HepG2 (cell line): ENCODE data around the gene BEAN1. TPM values are rescaled to one million over a fixed set of nuclear protein-coding genes. Genes with fewer than 3 reads are reported as not detected.

Source experiments
- CBX5 ChIP-seq: sonication (generic); formaldehyde crosslinking; IDR thresholded peaks from 2 replicates; pipeline ENCODE4 v1.4.0; 2020; ENCODE audit warnings: missing genetic modification reagents, borderline replicate concordance
- JARID2 ChIP-seq: sonication (generic); formaldehyde crosslinking; IDR thresholded peaks from 2 replicates; pipeline ENCODE4 v1.8.1; 2023; ENCODE audit warnings: missing genetic modification reagents, inconsistent platforms; ENCODE audit not compliant: insufficient replicate concordance
- KDM2A ChIP-seq: sonication (generic); formaldehyde crosslinking; IDR thresholded peaks from 2 replicates; pipeline ENCODE4 v1.4.0; 2020; ENCODE audit warnings: low read depth, missing genetic modification reagents, borderline replicate concordance
- MED8 ChIP-seq: sonication (generic); formaldehyde crosslinking; IDR thresholded peaks from 2 replicates; pipeline ENCODE4 v1.8.1; 2023; ENCODE audit warnings: mild to moderate bottlenecking, missing genetic modification reagents; ENCODE audit not compliant: insufficient replicate concordance
- NCOA5 ChIP-seq: sonication (generic); formaldehyde crosslinking; IDR thresholded peaks from 2 replicates; pipeline ENCODE4 v1.4.0; 2020; ENCODE audit warnings: missing genetic modification reagents
- PAWR ChIP-seq: sonication (generic); formaldehyde crosslinking; IDR thresholded peaks from 2 replicates; pipeline ENCODE4 v1.4.0; 2020; ENCODE audit warnings: missing genetic modification reagents, mild to moderate bottlenecking, borderline replicate concordance
- REL ChIP-seq: sonication (generic); formaldehyde crosslinking; conservative IDR thresholded peaks from 2 replicates; pipeline ENCODE4 v1.8.0; 2022; ENCODE audit warnings: mild to moderate bottlenecking, missing genetic modification reagents, moderate library complexity
- SALL1 ChIP-seq: sonication (generic); formaldehyde crosslinking; IDR thresholded peaks from 2 replicates; pipeline ENCODE4 v1.8.0; 2022; ENCODE audit warnings: mild to moderate bottlenecking, missing genetic modification reagents
- XBP1 ChIP-seq: sonication (generic); formaldehyde crosslinking; IDR thresholded peaks from 2 replicates; pipeline ENCODE4 v1.5.0; 2020; ENCODE audit warnings: missing genetic modification reagents
- ZNF44 ChIP-seq: sonication (generic); formaldehyde crosslinking; IDR thresholded peaks from 2 replicates; pipeline ENCODE4 v1.5.1; 2020; ENCODE audit warnings: mild to moderate bottlenecking, missing genetic modification reagents
- ZNF512 ChIP-seq: sonication (generic); formaldehyde crosslinking; IDR thresholded peaks from 2 replicates; pipeline ENCODE4 v1.4.0; 2020; ENCODE audit warnings: mild to moderate bottlenecking, missing genetic modification reagents
- ZNF577 ChIP-seq: sonication (generic); formaldehyde crosslinking; IDR thresholded peaks from 2 replicates; pipeline ENCODE4 v1.4.0; 2020; ENCODE audit warnings: mild to moderate bottlenecking, low read depth, missing genetic modification reagents, borderline replicate concordance
- ZNF788 ChIP-seq: sonication (generic); formaldehyde crosslinking; IDR thresholded peaks from 2 replicates; pipeline ENCODE4 v1.5.0; 2020; ENCODE audit warnings: mild to moderate bottlenecking, missing genetic modification reagents, borderline replicate concordance
- polyA plus RNA-seq, 8 experiments: library from polyadenylated mRNA; depleted of rRNA in 3 of 8; stranded (reverse) in 7 of 8; unstranded in 1 of 8; fragments of >200 nt; fragmentation: Illumina TruSeq in 4 of 8; extraction: Trizol in 4 of 8; gene quantifications; 2 replicates each; pipeline versions ENCODE4 v1.2.1 to v1.2.3, GENCODE V29; 2011 to 2016; ENCODE audit warnings: low read depth in 4 of 8, missing spikeins in 1 of 8, mixed read lengths in 1 of 8; ENCODE audit not compliant: insufficient read depth in 1 of 8
- total RNA-seq, 5 experiments: library from RNA; depleted of rRNA; stranded (reverse); fragments of >200 nt; fragmentation: Illumina TruSeq; extraction: Trizol; gene quantifications; 2 replicates each; pipeline ENCODE4 v1.2.3, GENCODE V29; 2016; ENCODE audit warnings: low read depth in 1 of 5
- TF ChIP-seq, protein P1 (sequence below): sonication (generic); formaldehyde crosslinking; conservative IDR thresholded peaks from 2 replicates; pipeline ENCODE4 v1.4.0; 2020; ENCODE audit warnings: mild to moderate bottlenecking, missing genetic modification reagents, moderate library complexity
- TF ChIP-seq, protein P2 (sequence below): sonication (generic); formaldehyde crosslinking; IDR thresholded peaks from 2 replicates; pipeline ENCODE4 v1.4.0; 2020; ENCODE audit warnings: mild to moderate bottlenecking, missing genetic modification reagents

Gene BEAN1
- total and polyA plus RNA-seq, 2 of the 13 experiments (the other 11 are each of a cell fraction or from before 2014, with no cell fraction given): 0.53 to 1.4 TPM

DNA sequence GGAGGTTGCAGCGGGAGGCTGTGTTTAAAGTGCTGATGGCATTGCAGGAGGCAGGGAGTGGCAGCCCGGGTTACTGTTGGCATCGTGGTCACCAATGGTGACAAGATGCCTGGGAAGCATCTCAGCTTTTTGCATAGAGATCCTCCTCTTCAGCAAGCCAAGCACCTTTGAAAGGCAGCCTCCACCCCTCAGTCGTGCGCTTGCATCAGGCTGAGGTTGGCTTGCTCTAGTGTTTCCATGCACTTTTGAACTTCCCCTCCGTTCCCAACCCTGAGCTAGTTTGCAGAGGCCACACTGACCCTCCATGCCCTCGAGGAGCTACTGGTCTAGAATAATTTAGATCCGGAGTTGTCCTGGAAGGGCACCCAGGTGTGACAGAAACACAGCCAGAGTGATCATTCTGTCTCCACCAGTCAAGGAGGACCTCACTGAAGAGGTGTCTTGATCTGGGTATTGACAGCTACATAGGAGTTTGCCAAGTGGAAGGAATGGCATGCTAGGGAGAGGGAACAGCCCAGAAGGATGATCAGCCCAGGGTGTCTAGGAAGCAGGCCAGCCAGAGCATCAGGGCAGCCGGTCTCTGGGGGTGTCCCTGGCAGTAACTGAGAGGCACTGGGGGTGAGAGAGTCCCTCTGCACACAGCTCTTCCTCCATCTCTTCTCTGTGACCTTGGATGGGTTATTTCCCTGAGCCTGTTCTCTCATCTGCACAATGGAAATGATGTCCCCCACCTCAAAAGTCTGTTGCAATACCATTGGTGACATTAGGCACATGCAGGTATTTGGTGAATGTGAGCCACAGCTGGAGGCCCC, 7.7 kb downstream of the BEAN1 start (continued):
- TF ChIP-seq, protein P1, sequence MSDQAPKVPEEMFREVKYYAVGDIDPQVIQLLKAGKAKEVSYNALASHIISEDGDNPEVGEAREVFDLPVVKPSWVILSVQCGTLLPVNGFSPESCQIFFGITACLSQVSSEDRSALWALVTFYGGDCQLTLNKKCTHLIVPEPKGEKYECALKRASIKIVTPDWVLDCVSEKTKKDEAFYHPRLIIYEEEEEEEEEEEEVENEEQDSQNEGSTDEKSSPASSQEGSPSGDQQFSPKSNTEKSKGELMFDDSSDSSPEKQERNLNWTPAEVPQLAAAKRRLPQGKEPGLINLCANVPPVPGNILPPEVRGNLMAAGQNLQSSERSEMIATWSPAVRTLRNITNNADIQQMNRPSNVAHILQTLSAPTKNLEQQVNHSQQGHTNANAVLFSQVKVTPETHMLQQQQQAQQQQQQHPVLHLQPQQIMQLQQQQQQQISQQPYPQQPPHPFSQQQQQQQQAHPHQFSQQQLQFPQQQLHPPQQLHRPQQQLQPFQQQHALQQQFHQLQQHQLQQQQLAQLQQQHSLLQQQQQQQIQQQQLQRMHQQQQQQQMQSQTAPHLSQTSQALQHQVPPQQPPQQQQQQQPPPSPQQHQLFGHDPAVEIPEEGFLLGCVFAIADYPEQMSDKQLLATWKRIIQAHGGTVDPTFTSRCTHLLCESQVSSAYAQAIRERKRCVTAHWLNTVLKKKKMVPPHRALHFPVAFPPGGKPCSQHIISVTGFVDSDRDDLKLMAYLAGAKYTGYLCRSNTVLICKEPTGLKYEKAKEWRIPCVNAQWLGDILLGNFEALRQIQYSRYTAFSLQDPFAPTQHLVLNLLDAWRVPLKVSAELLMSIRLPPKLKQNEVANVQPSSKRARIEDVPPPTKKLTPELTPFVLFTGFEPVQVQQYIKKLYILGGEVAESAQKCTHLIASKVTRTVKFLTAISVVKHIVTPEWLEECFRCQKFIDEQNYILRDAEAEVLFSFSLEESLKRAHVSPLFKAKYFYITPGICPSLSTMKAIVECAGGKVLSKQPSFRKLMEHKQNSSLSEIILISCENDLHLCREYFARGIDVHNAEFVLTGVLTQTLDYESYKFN (CRISPR knock-in tag): peak; percentile 62; the same call in 1 of the 2 replicates
- TF ChIP-seq XBP1 (CRISPR knock-in tag) (no peak), NCOA5 (CRISPR knock-in tag) (no peak), MED8 (no peak), KDM2A (CRISPR knock-in tag) (no peak), JARID2 (CRISPR knock-in tag) (no peak), CBX5 (CRISPR knock-in tag) (peak; percentile 29; the same call in 1 of the 2 replicates), ZNF577 (CRISPR knock-in tag) (no peak), ZNF44 (CRISPR knock-in tag) (no peak), PAWR (CRISPR knock-in tag) (no peak), ZNF512 (no peak), SALL1 (CRISPR knock-in tag) (peak; percentile 47), REL (CRISPR knock-in tag) (no peak), ZNF788 (peak; percentile 14; the same call in 1 of the 2 replicates)
- TF ChIP-seq, protein P2, sequence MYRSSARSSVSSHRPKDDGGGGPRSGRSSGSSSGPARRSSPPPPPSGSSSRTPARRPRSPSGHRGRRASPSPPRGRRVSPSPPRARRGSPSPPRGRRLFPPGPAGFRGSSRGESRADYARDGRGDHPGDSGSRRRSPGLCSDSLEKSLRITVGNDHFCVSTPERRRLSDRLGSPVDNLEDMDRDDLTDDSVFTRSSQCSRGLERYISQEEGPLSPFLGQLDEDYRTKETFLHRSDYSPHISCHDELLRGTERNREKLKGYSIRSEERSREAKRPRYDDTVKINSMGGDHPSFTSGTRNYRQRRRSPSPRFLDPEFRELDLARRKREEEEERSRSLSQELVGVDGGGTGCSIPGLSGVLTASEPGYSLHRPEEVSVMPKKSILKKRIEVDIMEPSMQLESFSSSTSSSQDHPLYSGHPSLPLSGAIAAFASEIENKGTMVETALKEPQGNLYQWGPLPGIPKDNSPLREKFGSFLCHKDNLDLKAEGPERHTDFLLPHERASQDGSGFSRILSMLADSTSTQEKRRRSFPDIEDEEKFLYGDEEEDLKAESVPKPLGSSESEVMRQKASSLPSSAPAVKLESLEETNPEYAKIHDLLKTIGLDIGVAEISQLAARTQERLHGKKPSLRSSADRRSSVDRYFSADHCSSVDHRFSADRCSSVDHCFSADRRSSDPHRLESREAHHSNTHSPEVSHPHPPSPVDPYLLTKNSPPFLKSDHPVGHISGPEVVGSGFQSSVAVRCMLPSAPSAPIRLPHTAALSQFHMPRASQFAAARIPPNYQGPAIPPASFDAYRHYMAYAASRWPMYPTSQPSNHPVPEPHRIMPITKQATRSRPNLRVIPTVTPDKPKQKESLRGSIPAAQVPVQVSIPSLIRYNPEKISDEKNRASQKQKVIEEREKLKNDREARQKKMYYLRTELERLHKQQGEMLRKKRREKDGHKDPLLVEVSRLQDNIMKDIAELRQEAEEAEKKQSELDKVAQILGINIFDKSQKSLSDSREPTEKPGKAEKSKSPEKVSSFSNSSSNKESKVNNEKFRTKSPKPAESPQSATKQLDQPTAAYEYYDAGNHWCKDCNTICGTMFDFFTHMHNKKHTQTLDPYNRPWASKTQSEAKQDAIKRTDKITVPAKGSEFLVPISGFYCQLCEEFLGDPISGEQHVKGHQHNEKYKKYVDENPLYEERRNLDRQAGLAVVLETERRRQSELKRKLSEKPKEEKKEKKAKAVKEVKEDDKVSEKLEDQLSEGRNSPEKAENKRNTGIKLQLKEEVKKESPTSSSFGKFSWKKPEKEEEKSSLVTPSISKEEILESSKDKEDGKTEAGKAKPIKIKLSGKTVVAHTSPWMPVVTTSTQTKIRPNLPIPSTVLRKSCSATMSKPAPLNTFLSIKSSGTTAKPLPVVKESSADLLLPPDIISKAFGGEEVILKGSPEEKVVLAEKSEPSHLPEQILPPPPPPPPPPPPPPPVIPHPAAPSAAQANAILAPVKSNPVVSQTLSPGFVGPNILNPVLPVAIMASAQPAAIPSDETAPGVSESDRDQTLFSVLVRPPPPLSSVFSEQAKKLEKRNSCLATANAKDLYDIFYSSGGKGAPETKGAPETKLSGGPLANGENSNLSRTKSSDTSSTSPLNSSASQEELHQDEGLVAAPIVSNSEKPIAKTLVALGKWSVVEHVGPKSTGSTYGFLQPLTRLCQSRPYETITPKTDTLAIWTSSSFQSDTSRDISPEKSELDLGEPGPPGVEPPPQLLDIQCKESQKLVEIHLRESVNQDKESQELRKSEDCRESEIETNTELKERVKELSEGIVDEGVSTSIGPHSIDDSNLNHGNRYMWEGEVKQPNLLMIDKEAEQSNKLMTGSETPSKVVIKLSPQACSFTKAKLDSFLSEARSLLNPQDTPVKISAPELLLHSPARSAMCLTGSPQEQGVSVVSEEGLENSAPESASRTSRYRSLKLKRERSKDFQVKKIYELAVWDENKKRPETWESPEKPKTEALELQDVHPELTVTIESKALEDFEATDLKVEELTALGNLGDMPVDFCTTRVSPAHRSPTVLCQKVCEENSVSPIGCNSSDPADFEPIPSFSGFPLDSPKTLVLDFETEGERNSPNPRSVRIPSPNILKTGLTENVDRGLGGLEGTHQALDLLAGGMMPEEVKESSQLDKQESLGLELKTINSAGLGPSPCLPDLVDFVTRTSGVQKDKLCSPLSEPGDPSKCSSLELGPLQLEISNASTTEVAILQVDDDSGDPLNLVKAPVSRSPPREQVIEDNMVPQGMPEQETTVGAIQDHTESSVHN (CRISPR knock-in tag): no peak
